Psoas muscle (tissue), 8 donors: Measurements from ENCODE around the gene LGALS3. TPM values are rescaled to one million over a fixed set of nuclear protein-coding genes. Genes with fewer than 3 reads are reported as not detected.
A peak's percentile ranks its signal among the peaks of the same experiment; 100 is the strongest.

Experiments
- ATAC-seq, 4 donors: fragments of 200-7000 bp; cut with Tn5 transposase; one replicate each; pipeline ENCODE4 v1.9.1; 2020; ENCODE audit warnings: moderate library complexity in 3 of 4, mild to moderate bottlenecking in 2 of 4
- DNase-seq, 2 donors: peaks; one replicate each; pipeline ENCODE4 v3.0.0-alpha.2; 2020
- H3K27ac ChIP-seq: fragments of 200-600 bp; one replicate; pipeline ENCODE4 v1.8.0; 2022
- H3K27me3 ChIP-seq, 3 donors: fragments of 200-600 bp in 1 of 3; one replicate each; pipeline versions ENCODE4 v1.6.1 to v1.8.0; 2013 to 2022; ENCODE audit warnings: low read length in 2 of 3, mild to moderate bottlenecking in 2 of 3, moderate library complexity in 1 of 3; ENCODE audit not compliant: insufficient read depth in 3 of 3
- H3K36me3 ChIP-seq, 2 donors: fragments of 200-600 bp in 1 of 2; one replicate each; pipeline versions ENCODE4 v1.6.1 to v1.8.0; 2013 to 2022; ENCODE audit warnings: low read depth in 1 of 2, mild to moderate bottlenecking in 1 of 2, moderate library complexity in 1 of 2; ENCODE audit not compliant: insufficient read depth in 1 of 2
- H3K4me1 ChIP-seq: fragments of 200-600 bp; one replicate; pipeline ENCODE4 v1.8.0; 2022
- H3K4me3 ChIP-seq: fragments of 200-600 bp; one replicate; pipeline ENCODE4 v1.8.0; 2022; ENCODE audit warnings: mild to moderate bottlenecking
- H3K9me3 ChIP-seq: fragments of 200-600 bp; one replicate; pipeline ENCODE4 v1.8.0; 2022
- WGBS, 3 donors: extraction: QIAGEN DNeasy Blood & Tissue Kit; methylation state at CpG; one replicate each; pipeline versions ENCODE4 v1.1.6 to v1.1.7; 2013; 5-methylcytosine and 5-hydroxymethylcytosine counted together
- intact Hi-C, 2 donors: fragments of 100-400 bp; cut with DNase I; formaldehyde crosslinking; loops; one replicate each; pipeline versions ENCODE4 v1.11.0 to v1.14.2; 2022
- polyA plus RNA-seq, 3 donors: library from polyadenylated mRNA; stranded (reverse); fragments of 200-250 nt; gene quantifications; one replicate each; pipeline ENCODE4 v1.2.3, GENCODE V29; 2013
- total RNA-seq, 4 donors: library from RNA; stranded (reverse); fragmentation: NEBNext Ultra II Directional in 2 of 4; extraction: Animal tissue kit (Norgen Biotek cat#: 25700) in 2 of 4; gene quantifications; one replicate each; pipeline versions ENCODE4 v1.2.1 to v1.2.4, GENCODE V29; 2021 to 2023
- TF ChIP-seq, protein P1 (sequence below): fragments of 200-600 bp; IDR thresholded peaks from one replicate; pipeline ENCODE4 v1.8.0; 2022; ENCODE audit warnings: antibody characterized with exemption
- donor health status: healthy with polysubstance abuse.
- donor health status: DM: no; HTN: no; CAD: no; lungs with moderate emphysema.
- donor health status: Bipolar disorder and iron deficiency.
- donor health status: healthy.
- donor health status: DM: yes; HTN: yes; CAD: no.
- donor health status: DM: no; HTN: no; CAD: no.
- donor health status: DM: no; HTN: no; CAD: no.
- donor health status: DM: yes; HTN: yes; CAD: no.

Gene LGALS3
- total and polyA plus RNA-seq, 7 donors, result 27.7 to 71.4 (median 44.7) TPM

DNA sequence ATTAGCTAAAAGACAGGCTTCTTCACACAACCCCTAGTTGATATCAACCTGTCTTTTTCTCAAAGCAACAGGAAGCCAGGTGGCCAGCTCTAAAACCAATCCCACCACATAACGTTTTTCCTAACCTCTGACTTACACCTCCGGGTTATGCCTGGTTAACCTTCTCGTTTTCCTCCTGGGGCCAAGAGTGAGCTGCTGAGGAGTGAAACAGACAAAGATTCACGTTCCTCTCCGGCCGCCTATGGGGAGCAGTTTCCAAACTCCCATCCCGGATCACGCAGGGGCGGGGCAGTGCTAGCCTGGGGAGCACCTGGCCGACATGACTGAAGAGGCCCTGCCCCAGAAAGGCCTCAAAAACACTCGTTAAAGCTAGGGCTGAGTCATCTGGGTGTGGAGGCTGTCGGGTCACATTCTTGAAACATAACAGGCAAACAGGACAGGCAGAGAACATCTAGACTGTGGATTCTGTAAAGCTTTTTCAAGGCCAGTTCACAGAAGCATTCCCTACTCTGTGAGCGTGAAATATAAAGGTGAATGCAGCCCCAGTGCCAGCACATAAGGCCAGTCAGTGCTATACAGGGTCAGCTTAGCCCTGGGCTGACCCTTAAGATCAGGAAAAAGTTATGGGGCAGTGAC, 25.9 kb upstream of the LGALS3 start:
- ATAC-seq, result peak; percentile 73 to 82 (median 76)
- intact Hi-C loops, result no loop called here

DNA sequence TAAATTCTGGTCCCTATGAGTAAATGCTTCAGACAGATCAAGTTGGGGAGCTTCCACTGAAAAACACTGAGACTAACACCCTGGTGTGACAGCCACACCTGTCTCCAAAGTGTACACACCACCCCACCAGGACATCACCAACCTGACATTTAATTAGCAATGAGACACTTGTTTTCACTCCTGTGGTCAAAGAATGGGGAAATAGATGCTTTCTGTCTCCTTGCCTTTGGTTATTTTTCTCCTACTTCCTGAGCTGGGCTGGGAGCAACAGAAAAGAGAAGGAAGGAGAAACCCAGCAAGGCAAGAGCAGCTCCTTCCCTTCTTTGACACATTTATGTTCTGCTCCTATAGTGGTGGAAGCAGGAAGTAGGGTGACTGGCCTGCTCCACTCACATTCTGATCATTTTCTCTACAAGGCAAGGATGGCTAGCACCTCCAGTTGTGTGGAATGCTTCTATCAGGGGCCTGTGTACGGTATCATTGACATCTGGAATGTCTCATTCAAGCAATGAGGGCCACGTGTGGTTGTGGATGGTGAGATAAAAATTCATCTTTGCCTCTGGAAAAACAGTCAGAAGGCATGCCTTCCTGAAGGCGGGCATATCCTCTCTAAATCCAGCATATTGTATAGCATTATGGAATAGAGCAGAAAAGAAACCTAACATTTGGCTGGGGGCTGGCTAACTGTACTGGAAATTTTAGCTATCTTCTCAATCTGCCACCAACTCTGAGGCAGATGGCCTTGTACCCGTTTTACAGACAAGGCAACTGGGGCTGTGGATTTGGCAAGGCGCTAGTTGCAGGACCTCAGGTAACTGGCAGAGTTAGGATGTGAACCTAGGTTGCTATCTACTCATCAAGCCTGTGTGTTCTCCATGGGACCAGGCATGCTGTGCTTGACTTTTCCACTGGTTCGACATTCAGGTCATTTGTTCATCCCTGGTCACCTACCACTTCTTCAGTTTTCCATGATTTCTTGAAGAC, 24.8 kb upstream of the LGALS3 start:
- TF ChIP-seq, protein P1, sequence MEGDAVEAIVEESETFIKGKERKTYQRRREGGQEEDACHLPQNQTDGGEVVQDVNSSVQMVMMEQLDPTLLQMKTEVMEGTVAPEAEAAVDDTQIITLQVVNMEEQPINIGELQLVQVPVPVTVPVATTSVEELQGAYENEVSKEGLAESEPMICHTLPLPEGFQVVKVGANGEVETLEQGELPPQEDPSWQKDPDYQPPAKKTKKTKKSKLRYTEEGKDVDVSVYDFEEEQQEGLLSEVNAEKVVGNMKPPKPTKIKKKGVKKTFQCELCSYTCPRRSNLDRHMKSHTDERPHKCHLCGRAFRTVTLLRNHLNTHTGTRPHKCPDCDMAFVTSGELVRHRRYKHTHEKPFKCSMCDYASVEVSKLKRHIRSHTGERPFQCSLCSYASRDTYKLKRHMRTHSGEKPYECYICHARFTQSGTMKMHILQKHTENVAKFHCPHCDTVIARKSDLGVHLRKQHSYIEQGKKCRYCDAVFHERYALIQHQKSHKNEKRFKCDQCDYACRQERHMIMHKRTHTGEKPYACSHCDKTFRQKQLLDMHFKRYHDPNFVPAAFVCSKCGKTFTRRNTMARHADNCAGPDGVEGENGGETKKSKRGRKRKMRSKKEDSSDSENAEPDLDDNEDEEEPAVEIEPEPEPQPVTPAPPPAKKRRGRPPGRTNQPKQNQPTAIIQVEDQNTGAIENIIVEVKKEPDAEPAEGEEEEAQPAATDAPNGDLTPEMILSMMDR, result no peak
- no peak for ATAC-seq
- Histone ChIP-seq H3K9me3 (no peaks in the 10 kb centered on the region), H3K36me3 (no peaks in the 10 kb centered on the region), H3K27me3 (no peaks in the 10 kb centered on the region), H3K4me3 (no peak overlapping the region), H3K4me1 (peaks cover 32% of the 10 kb centered on the region), H3K27ac (peak overlapping the region; percentile 81)
- 93 to 95% (median 94%) methylated on average over 6 of the region's 6 CpGs for WGBS, 3 donors
- DNase-seq, result no peak
- intact Hi-C loops, result no loop called here

More for the DNA sequence above, 25.9 kb upstream of the LGALS3 start:
- Histone ChIP-seq H3K4me3 (no peak overlapping the region), H3K4me1 (peaks cover 32% of the 10 kb centered on the region), H3K27me3 (no peaks in the 10 kb centered on the region), H3K27ac (peak overlapping the region; percentile 81), H3K36me3 (no peaks in the 10 kb centered on the region), H3K9me3 (no peaks in the 10 kb centered on the region)
- 28 to 50% (median 31%) methylated on average over 13 of the region's 13 CpGs for WGBS, 3 donors
- DNase-seq, result peak; percentile 78 to 85
- TF ChIP-seq, protein P1, result no peak

DNA sequence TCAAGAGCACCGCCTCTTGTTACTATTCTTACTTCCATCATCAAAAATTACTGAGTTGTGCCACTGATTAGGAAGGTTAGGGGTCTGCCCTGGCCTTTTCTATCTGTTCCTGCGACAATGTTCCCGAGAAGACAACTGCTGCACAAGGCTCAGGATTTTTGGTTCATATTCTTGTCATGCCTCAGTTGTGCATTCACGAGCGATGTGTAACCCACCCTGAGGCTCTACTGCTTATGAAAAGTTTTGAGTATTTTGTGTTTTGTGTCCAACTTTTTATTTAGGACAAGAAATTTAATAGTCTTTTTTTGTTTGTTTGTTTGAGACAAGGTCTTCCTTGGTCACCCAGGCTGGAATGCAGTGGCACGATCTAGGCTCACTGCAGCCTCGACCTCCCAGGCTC, 23.1 kb upstream of the LGALS3 start:
- Histone ChIP-seq H3K27ac (peak overlapping the region; percentile 86), H3K9me3 (no peaks in the 10 kb centered on the region), H3K4me3 (no peak overlapping the region), H3K27me3 (no peaks in the 10 kb centered on the region), H3K36me3 (no peaks in the 10 kb centered on the region), H3K4me1 (peaks cover 32% of the 10 kb centered on the region)
- ATAC-seq, result no peak
- no peak for DNase-seq
- intact Hi-C loops, result no loop called here
- TF ChIP-seq, protein P1, result no peak
- 86 to 94% (median 90%) methylated on average over 7 of the region's 7 CpGs for WGBS, 3 donors

DNA sequence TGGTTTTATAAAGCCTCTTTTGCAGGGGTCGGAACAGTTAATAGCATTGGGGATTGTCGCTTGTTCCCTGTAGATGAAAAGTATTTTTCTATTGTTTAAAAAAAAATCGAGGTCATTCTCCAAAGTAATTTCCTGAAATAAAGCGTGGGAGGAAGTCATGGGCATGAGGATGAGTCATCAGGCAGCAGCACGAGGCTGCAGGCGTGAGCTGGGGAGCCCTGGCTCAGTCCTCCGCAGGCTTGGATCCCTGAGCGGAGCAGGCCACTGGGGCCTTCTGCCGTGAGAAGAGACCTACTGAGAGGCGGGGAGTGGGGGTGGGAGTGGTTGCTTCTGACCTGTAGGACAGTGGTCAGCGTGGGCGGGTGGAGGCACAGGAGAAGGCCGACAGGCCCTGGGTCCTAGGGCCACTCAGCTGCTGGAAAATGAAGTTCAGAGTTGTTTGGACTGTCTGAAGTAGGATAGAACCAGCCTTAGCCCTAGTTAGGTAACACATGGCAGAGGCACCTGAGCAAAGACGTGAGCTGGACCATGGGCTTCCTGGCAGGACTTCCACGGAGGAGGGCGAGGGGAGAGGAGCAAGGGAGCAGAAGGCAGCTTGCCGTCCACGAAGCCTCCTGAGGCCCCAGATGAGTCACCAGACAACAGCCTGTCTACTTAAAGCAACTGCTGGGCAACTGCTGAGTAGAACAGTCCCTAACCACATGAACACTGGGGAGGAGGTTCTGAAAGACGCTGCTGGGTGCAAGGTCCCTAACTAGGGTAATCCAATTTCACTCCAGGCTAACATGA, 21.1 kb upstream of the LGALS3 start:
- intact Hi-C loops, result no loop called here
- ATAC-seq (peak; percentile 80 to 89 (median 85)), DNase-seq (peak; percentile 89 to 94)
- TF ChIP-seq, protein P1, result no peak
- peaks cover 24% of the 10 kb centered on the region for H3K4me1 ChIP-seq
- H3K27me3 ChIP-seq, result no peaks in the 10 kb centered on the region
- WGBS, 3 donors, result 23 to 32% (median 24%) methylated on average over 19 of the region's 19 CpGs
- H3K4me3 ChIP-seq, result no peak overlapping the region
- H3K9me3 ChIP-seq, result no peaks in the 10 kb centered on the region
- H3K27ac ChIP-seq, result peak overlapping the region; percentile 86
- no peaks in the 10 kb centered on the region for H3K36me3 ChIP-seq
